NK-92 (cell line): ENCODE data around the gene SMIM35.

Experiments used
- DNase-seq: peaks from one replicate; lab custom pipeline; 2025; ENCODE audit not compliant: unreplicated experiment; lab: John Stamatoyannopoulos, UW

SMIM35 gene

DNA sequence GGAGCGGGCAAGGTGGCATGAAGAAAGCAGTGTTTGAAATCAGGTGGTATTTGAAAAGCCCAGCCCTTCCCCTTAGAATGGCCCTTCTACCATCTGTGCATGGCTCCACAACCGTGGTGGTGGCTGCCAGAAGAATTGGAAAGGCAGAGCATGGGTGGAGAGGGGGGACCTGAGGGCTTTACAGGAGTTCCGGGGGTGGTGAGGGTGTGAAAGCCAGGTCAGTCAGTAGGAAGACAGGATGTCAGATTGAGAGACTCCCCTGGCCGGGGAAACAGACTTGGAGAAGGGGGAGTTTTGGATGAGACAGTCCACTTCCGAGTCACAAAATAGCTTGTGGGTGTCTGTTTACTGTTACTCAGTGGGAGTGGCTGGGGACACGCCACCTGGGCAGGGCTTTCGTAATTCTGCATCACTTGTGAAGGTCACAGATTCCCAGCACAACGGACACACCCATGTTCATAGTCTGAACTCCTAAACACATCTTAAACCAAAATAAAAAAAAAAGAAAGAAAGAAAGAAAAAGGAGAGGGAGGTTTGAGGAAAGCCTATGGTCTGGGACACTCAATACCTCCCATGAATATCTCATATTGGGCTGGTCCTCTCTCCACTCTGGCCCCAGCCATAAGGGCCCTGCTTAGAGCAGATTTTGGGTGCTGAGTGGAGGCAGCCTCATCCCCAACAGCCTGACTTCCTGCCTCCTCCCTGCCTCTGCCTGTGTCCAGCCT, 24.4 kb upstream of the SMIM35 start:
- DNase-seq = no peak

DNA sequence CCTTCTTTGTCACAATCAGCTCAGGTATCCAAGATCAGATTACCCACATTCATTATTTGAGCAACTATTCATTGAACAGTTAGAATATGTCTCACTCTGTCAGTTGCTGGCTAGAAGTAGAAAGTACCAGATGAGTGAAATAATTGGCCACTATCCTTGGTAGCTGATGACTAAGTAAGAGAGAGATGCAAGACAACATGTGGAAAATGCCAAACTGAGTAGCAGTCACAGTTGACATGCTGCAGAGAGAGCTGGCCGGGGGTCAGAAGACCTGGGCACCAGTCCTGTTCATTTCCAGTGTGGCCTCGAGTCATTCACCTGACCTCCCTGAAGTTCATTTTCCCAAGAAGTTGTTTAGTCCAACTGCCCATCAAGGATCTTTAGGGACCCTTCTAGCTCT, 22.5 kb upstream of the SMIM35 start:
- no peak for DNase-seq

DNA sequence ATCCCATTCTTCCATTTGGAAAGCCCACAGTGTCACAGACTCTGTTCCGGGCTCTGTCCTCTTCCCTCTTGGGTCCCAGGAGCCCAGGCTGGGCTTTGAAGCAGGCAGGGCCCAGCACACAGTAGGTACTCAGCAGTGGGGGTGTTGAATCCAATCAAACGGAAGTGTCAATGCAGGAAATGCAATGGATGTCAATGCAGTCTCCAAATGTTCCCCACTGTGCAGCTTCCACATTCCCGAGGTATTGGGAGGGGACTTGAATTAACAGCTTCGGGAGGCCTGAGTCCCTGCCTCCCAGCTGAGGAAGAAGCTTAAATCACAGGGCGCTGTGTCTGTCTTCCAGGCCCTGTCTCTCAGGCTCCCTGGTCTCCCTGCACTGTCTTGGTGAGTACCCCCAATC, 21.8 kb upstream of the SMIM35 start:
- no peak for DNase-seq

DNA sequence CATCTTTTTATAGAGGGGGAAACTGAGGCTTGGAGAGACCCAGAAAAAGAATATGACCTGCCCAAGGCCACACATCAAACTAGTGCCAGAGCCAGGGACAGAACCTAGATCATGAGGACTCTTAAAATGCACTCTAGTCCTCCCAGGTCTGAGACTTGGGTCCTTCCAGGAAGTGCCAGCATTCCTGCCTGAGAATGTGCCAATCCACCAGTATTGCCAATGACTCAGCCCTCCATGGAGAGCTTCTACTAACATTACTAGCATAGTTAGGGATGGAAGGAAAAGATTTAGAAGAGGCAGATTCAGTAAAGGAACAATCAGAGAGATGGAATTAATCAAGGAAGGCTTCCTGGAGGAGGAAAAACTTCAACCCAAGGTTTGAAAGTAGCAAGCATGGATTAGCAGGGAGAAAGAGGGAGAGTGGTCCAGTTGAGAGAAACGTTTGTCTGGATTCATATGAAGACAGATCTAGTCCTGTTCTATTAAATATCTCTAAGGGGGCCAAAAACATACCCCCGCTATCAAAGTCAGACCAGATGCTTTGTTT, 20.1 kb upstream of the SMIM35 start:
- no peak for DNase-seq

DNA sequence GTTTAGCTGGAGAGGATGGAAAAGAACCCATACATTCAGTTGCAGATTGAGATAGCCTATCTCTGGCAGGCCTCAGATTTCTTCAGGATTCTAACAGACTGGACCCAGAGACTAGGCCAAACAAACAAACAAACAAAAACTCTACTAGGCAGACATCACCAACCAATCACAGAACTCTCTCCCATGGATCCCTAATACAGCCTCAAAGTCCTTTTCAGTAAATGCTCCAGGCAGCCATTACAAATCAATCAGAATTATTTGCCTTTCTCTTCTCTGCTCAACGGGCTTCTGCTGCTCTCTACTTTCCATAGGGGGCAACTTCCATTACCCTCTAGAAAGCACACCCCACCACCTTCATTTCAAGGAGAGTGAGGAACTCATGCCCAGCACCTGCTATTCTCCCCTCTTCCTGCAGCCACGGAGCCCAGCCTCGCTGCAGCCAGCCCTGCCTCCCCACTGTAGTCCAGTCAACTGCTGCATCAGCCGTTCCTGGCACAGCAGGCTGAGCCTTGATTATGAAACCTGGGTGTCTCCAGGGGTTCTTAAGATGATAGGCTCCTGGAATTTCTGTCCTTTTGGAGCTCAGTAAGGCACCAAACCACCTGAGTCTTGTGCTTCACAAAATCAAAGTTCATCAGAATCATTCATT, 19.0 kb upstream of the SMIM35 start:
- DNase-seq = no peak

DNA sequence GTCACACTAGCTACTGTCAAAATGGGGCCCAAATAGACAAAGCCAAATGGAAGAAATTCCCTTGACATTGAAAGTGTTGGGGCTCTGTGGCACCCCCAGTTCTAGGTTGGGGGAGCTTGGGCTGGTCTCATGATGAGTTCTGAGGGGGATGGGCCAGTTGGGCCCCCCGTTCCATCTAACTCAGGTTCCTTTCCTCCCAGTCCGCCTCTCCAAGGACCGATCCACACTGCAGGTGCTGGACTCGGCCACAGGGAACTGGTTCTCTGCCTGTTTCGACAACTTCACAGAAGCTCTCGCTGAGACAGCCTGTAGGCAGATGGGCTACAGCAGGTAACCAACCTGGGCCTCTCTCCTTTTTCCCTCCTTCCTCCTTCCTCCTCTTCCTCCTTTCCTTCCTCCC, 17.7 kb upstream of the SMIM35 start:
- DNase-seq = no peak

DNA sequence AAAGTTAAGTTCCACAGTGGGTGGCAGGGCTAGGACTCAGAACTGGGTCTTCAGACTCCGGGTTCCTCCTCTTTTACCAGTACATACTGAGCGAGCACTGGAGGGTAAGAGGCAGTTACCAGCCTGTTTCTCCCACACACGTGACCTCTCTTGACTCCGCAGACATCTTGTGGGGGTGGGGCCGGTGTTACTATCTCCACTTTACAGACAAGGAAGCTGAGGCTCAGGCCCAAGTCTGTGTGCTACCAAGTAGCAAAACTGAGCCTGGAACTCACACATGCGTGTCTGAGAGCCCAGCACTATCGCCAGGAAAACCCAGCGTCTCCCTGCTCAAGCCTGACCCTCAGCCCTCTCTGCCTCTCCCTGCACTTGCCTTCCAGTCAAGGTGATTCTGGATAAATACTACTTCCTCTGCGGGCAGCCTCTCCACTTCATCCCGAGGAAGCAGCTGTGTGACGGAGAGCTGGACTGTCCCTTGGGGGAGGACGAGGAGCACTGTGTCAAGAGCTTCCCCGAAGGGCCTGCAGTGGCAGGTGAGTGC, 16.0 kb upstream of the SMIM35 start:
- DNase-seq = no peak

DNA sequence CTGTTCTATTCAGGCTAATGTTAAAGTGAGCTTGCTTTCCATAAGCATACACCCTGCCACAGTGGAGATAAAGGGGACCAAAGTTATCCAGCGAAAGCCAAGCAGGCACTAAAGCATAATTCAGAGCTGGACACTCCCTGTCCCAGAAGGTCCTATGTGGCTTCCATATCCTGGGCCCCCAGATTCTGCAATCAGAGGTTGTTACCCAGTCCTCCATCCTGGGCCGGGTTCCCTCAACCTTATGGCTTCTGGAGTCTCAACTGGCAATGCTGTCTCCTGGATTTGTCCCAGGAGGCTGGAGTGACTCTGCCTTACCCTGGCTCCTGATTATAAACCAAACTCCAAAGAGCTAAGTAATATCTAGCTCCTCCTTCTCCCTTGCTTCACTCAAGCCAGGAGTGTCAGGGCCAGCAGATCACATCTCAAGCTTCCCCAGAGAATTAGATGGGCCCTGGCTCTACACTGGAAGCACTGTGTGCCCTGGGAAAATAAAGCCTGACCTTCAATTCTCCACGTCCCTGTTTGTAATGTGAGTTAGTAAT, 14.0 kb upstream of the SMIM35 start:
- DNase-seq = no peak

DNA sequence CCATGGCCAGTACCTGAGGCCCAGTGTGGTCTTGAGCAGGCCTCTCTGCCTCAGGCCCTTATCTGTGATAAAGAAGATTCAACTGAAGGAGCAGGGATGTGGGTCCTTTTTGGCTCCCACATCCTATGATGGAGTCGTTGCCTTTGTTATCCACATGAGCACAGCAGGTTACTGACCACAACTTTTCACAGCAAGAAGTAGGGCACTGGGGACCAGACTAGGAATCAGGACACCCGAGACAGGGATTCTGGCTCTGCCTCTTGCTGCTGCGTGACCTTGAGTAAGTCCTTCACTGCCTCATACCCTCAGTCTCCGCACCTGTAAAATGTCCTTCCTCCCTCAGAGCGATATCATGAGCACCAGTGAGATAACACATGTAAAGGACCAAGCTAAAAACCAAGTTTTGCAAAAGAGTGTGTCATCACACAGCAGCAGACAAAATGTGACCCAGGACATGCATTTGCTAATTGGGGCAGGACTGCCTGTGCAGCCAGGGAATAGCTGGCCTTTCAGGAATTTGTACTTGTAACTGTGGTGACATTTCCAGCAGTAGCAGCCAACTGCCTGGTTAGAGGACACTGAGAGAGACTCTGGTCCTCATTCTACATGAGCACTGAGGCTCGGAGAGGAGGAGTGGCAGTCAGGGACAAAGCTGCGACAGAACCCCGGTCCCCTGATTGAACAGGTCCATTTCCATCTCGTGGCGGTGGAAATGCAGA, 13.2 kb upstream of the SMIM35 start:
- no peak for DNase-seq

DNA sequence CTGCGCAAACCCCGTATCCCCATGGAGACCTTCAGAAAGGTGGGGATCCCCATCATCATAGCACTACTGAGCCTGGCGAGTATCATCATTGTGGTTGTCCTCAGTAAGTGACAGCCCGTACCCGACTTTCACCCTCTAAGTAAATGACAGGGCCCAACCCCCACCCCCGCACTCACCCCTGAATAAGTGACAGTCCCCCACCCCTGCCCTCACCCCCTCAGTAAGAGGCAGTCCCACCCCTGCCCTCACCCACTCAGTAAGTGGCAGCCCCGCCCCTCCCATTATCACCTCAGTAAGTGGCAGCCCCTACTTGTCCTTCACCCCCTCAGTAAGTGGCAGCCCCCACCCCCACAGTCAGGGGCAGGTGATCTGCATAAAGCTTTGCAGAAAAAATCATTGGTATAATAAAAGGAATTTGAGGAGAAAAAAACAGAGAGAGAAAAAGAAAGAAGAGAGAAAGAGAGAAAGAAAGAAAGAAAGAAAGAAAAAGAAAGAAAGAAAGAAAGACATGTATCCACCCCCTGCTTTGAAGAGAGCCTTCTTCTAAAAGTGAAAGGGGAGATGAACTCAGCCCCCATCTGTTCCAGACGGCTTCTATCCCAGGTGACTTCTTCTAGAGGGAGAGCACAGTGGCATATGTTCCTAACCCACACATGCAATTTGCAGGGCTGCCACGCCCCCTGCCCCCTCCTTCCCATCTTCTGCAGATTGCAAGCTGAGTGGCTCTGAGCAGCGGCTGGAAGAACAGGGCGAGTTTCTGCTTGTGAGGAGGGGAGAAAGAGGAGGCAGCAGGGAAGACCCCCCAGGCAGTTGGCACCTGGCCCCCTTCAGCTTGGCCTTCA, 12.5 kb upstream of the SMIM35 start:
- DNase-seq = no peak

DNA sequence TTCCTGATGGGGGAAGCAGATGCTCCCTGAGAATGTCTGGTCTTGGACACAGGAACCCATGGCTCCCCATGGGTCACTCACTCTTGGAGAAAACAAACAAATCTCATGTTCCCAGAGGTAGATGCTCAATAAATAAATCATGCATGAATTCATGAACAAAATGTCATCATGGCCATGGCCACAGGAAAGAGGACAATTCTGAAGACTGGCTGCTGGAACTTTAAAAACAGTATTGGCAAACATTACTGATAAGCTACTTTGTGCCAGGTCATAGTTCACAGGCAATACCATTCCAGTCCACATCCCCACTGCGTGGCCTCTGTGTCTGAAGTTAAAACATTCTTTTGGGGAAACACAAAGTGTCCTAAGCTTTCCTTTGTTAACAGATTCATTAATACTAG, 9.2 kb upstream of the SMIM35 start:
- DNase-seq = no peak

DNA sequence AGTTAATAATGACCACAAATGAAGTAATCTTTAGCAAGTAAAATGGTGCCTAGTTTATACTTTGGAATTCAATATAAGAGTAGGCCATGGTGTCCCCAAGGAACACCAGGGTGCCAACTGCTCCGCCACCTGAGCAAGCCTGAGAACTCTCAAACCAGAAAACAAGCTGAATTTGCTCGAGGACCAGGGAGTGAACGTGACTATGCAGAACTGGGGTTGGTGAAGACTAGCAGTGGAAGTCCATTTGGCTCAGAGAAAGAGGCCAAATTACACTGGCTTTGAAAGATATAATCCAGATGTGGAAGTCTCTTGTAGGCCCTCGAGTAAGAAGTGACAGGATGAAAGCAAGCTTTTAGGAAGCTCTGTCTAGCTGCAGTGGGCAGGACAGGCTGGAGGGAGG, 8.7 kb upstream of the SMIM35 start:
- no peak for DNase-seq

DNA sequence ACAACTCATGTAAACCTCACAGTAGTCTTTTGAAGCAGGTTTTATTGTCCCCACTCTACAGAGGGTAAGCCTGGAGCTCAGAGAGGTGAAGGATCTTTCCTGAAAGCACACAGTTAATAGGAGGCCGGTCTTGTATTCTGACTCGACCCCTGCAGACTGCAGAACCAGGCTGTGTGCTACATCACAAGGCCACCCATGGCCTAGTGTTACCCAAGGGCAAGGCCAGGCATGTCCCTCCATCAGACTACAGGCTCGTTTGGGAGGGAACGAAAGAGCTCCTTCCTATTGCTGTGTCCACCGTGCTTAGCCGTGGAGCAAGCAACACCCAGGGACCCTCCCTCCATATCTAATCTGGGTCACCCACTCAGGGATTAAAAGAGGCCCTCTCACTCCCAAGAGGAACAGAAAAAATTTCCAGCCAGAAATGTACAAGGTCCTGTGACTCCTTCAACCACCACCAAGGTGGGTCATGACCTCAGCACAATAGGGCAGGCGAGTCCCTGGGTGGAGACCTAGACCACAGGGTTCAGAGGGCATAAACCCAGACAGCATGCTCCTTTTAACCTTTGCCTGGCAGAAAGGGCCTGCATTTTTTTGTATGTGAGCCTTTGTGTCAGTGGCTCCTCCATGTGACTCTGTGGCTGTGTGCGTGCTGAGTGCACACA, 6.3 kb upstream of the SMIM35 start:
- DNase-seq = no peak

DNA sequence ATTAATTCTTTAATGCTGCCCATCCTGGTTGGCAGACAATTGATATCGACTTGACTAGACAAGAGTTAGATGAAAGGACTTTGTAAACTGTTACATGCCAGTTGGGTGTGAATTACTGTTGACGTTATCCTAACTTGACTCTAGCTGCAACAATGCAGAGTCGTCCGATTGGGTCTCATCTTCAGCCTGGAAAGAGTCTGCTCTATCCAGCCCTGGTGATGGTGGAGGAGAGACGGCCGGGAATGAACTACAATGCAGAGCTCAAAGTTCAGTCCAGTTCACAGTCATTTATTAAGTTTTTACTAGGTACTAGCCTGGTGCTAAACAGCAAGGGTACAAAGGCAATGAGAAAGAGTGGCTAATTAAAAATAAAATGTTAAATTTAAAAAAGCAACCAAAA, 4.9 kb upstream of the SMIM35 start:
- DNase-seq = no peak

DNA sequence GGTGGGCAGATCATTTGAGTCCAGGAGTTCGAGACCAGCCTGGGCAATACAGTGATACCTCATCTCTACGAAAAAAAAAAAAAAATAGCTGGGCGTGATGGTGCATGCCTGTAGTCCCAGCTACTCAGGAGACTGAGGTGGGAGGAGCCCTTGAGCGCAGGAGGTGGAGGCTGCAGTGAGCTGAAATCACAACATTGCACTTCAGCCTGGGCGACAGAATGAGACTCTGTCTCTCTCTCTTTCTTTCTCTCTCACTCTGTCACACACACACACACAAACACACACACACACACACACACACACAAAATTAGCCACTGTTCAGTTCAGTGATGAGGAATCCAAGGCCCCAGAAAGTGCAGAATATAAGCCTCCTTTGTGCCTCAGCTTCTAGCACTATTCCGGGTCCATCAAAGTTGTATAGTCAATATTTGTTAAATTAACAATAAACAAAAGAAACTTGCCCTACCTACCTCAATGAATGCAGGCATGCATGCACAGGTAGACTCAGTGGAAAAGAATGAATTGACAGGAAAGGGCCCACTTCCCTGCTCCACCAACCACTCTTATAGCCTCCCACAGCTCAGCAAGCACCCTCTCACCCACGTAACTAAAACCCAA, 3.9 kb upstream of the SMIM35 start:
- no peak for DNase-seq

DNA sequence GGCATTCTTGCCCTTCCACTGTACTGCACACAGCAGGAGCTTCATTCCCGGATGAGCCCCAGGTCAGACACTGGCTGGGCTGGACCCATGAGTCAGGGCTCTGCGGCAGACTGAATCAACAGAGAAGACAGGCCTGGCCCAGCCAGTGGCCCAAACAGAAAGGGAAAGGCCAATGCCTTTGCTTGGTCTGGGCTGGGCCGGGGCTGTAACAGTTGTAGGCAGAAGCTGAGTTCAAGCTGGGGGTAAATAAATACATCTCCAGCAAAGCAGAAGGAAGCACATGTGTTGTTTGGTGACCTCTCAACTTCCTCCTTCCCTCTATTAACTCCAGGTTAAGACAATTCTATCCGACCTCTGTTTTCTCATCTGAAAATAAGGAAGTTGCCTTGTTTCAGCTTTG, 1.8 kb upstream of the SMIM35 start:
- DNase-seq = no peak

DNA sequence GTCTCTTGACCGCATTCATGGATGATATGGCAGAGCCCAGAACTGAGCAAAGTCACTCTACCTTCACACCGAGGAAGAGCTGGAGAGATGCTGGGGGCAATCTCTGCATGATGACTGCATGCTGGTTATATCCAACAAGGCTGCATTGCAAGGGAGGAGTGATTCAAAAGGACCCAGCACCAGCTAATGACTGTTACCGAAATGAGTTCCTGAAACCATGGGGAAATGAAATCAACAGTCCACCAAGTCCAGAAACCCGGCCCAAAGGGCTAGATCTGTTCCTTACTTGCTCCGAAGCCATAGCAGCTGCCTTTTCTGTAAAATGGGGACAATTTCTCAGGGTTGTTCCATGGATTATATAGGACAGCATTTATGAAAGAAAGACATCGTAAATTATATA, 1.2 kb upstream of the SMIM35 start:
- DNase-seq = no peak

DNA sequence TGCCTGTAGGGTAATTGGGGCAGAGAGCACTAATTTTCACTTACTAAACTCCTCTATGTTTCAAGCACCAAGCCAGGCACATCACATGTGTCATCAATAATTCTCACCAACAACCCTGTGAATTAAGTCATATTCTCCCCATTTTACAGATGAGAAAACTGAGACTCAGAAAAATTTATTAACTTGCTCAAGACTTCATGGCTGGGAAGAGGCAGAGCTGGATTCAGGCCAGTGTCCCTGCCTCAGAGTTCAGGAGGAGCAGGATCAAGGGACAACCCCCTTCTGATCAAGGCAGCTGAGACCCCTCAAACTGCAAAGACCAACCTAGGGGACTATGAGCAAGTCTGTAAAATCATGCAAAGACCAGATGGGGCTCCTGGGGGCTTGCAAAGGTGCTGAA, 2.1 kb downstream of the SMIM35 start:
- no peak for DNase-seq

DNA sequence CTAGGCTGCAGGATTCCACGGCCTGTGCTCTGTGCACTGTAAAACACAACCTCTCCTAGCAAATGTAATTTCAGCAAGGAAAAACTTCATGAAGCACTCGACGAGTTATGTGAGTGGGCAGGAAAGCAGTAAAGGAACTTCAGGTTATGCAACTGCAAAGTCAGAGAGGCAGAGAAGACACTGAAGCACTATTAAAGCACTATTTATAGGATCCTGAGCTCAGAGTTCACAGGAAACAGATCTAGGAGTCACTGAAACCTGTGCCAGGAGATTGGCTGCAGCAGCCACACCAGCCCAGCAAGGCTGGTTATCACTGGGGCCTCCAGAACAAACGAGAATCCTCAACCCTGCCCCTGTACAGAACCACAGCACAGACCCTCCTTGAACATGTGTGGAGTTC, 2.5 kb downstream of the SMIM35 start:
- no peak for DNase-seq
